Vagina (tissue), 2 donors: ENCODE results near the gene TRMT2A. TPM values are rescaled to one million over a fixed set of nuclear protein-coding genes. Genes with fewer than 3 reads are reported as not detected.

Experiments used
- DNase-seq, 2 donors: peaks; one replicate each; pipeline ENCODE4 v3.0.0-alpha.2; 2017; ENCODE audit errors: extremely low spot score in 2 of 2
- H3K27ac ChIP-seq: fragments of 200-600 bp; sonication (generic); one replicate; pipeline ENCODE4 v1.5.1; 2019
- H3K27me3 ChIP-seq: fragments of 200-600 bp; sonication (generic); one replicate; pipeline ENCODE4 v1.5.1; 2019
- H3K36me3 ChIP-seq, 2 donors: fragments of 200-600 bp; sonication (generic); one replicate each; pipeline ENCODE4 v1.5.1; 2017 to 2019
- H3K4me1 ChIP-seq: fragments of 200-600 bp; sonication (generic); one replicate; pipeline ENCODE4 v1.5.1; 2019
- H3K4me3 ChIP-seq, 2 donors: fragments of 200-600 bp; sonication (generic); 1 replicate in 1 of 2; 2 replicates in 1 of 2; pipeline ENCODE4 v1.5.1; 2016 to 2019
- H3K9me3 ChIP-seq: fragments of 200-600 bp; sonication (generic); one replicate; pipeline ENCODE4 v1.5.1; 2019
- POLR2A ChIP-seq, 2 donors: fragments of 450-650 bp; IDR thresholded peaks; one replicate each; pipeline ENCODE4 v1.6.1; 2017; ENCODE audit warnings: antibody characterized with exemption in 2 of 2, mild to moderate bottlenecking in 2 of 2, moderate library complexity in 2 of 2
- POLR2AphosphoS5 ChIP-seq, 2 donors: sonication (generic); formaldehyde crosslinking; IDR thresholded peaks; one replicate each; pipeline ENCODE4 v1.9.0; 2017; ENCODE audit warnings: antibody characterized with exemption in 2 of 2, mild to moderate bottlenecking in 2 of 2, low read depth in 1 of 2; ENCODE audit not compliant: insufficient read depth in 1 of 2
- intact Hi-C: fragments of 100-400 bp; cut with DNase I; formaldehyde crosslinking; loops from one replicate; pipeline ENCODE4 v1.15.1; 2023
- total RNA-seq: library from RNA; depleted of rRNA; stranded (reverse); fragments of >200 nt; gene quantifications from one replicate; pipeline ENCODE4 v1.2.3, GENCODE V29; 2016
- TF ChIP-seq, protein P1 (sequence below), 3 experiments: fragments of 450-650 bp in 2 of 3; fragments of 200-600 bp in 1 of 3; sonication (generic) in 1 of 3; IDR thresholded peaks; one replicate each; pipeline ENCODE4 v1.5.1; 2017 to 2019; ENCODE audit warnings: antibody characterized with exemption in 3 of 3, mild to moderate bottlenecking in 2 of 3, moderate library complexity in 2 of 3

TRMT2A gene
- total RNA-seq, 1 donor from 2014 or later, result 66.5 TPM

DNA sequence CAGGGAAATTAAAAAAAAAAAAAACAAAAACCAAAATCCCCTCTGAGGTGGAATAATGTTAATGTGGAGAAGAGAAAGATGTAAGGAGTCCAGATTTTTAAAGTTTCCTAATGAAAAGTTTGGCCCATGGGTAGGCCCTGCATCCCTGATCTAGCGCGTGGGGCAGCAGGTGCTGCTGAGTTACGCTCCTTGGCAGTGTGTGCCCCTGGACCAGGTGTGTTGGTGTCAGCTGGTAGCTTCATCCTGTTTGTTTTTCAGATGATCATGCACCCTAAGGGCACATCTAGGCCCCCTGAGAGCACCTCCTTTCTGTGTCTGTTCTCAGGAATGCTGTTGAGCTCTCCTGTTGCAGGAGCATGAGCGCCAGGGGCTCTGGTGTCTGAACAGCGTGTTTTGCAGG, 30.3 kb downstream of the TRMT2A start:
- no peak for TF ChIP-seq POLR2A (IDR thresholded peaks at IDR 0.05)
- no peak for TF ChIP-seq POLR2AphosphoS5 (IDR thresholded peaks at IDR 0.05; ENCODE audit: insufficient read depth in 1 of 2, low read depth in 1 of 2)
- TF ChIP-seq, protein P1, sequence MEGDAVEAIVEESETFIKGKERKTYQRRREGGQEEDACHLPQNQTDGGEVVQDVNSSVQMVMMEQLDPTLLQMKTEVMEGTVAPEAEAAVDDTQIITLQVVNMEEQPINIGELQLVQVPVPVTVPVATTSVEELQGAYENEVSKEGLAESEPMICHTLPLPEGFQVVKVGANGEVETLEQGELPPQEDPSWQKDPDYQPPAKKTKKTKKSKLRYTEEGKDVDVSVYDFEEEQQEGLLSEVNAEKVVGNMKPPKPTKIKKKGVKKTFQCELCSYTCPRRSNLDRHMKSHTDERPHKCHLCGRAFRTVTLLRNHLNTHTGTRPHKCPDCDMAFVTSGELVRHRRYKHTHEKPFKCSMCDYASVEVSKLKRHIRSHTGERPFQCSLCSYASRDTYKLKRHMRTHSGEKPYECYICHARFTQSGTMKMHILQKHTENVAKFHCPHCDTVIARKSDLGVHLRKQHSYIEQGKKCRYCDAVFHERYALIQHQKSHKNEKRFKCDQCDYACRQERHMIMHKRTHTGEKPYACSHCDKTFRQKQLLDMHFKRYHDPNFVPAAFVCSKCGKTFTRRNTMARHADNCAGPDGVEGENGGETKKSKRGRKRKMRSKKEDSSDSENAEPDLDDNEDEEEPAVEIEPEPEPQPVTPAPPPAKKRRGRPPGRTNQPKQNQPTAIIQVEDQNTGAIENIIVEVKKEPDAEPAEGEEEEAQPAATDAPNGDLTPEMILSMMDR (IDR thresholded peaks at IDR 0.05), result no peak
- no peak for DNase-seq
- intact Hi-C loops, result no loop called here
- Histone ChIP-seq H3K4me1 (peaks cover 36% of the 10 kb centered on the region), H3K4me3 (no peak overlapping the region), H3K27me3 (no peaks in the 10 kb centered on the region), H3K9me3 (no peaks in the 10 kb centered on the region), H3K36me3 (peaks cover 0 to 61% of the 10 kb centered on the region in 2 donors), H3K27ac (no peak overlapping the region)

DNA sequence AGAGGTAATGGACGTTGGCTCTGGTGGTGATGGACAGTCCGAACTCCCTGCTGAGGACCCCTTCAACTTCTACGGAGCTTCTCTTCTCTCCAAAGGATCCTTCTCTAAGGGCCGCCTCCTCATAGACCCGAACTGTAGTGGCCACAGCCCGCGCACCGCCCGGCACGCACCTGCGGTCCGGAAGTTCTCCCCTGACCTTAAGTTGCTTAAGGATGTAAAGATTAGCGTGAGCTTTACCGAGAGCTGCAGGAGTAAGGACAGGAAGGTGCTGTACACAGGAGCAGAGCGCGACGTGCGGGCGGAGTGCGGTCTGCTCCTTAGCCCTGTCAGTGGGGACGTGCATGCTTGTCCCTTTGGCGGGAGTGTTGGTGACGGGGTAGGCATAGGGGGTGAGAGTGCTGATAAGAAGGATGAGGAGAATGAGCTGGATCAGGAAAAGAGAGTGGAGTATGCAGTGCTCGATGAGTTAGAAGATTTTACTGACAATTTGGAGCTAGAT, 30.9 kb downstream of the TRMT2A start:
- intact Hi-C loops, result no loop called here
- no peak overlapping the region for H3K27ac ChIP-seq
- H3K4me3 ChIP-seq, result no peak overlapping the region
- no peak for TF ChIP-seq POLR2AphosphoS5 (IDR thresholded peaks at IDR 0.05; ENCODE audit: insufficient read depth in 1 of 2, low read depth in 1 of 2)
- TF ChIP-seq, protein P1 (IDR thresholded peaks at IDR 0.05), result no peak
- no peak for TF ChIP-seq POLR2A (IDR thresholded peaks at IDR 0.05)
- H3K27me3 ChIP-seq, result no peaks in the 10 kb centered on the region
- peaks cover 42% of the 10 kb centered on the region for H3K4me1 ChIP-seq
- no peak for DNase-seq
- no peaks in the 10 kb centered on the region for H3K9me3 ChIP-seq
- peaks cover 0 to 55% of the 10 kb centered on the region in 2 donors for H3K36me3 ChIP-seq

DNA sequence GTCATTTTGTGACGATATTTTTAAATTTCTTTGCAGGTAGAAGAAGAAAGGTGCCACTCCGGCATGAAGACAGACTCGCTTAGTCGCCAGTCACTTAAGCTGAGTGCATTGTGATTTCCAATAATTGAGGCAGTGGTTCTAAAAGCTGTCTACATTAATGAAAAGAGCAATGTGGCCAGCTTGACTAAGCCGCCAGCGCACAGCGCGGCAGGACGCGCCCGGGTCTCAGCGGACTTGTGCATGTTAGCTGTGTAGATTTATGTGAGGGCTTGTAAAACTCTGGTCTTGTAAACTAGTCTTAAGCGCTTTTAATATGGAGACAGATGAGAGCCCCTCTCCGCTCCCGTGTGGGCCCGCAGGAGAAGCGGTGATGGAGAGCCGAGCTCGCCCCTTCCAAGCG, 31.4 kb downstream of the TRMT2A start:
- intact Hi-C loops, result no loop called here
- Histone ChIP-seq H3K9me3 (no peaks in the 10 kb centered on the region), H3K36me3 (peaks cover 0 to 50% of the 10 kb centered on the region in 2 donors), H3K27me3 (no peaks in the 10 kb centered on the region), H3K4me3 (no peak overlapping the region), H3K27ac (no peak overlapping the region), H3K4me1 (peaks cover 47% of the 10 kb centered on the region)
- no peak for DNase-seq
- no peak for TF ChIP-seq POLR2AphosphoS5 (IDR thresholded peaks at IDR 0.05; ENCODE audit: insufficient read depth in 1 of 2, low read depth in 1 of 2)
- TF ChIP-seq, protein P1 (IDR thresholded peaks at IDR 0.05), result no peak
- no peak for TF ChIP-seq POLR2A (IDR thresholded peaks at IDR 0.05)

DNA sequence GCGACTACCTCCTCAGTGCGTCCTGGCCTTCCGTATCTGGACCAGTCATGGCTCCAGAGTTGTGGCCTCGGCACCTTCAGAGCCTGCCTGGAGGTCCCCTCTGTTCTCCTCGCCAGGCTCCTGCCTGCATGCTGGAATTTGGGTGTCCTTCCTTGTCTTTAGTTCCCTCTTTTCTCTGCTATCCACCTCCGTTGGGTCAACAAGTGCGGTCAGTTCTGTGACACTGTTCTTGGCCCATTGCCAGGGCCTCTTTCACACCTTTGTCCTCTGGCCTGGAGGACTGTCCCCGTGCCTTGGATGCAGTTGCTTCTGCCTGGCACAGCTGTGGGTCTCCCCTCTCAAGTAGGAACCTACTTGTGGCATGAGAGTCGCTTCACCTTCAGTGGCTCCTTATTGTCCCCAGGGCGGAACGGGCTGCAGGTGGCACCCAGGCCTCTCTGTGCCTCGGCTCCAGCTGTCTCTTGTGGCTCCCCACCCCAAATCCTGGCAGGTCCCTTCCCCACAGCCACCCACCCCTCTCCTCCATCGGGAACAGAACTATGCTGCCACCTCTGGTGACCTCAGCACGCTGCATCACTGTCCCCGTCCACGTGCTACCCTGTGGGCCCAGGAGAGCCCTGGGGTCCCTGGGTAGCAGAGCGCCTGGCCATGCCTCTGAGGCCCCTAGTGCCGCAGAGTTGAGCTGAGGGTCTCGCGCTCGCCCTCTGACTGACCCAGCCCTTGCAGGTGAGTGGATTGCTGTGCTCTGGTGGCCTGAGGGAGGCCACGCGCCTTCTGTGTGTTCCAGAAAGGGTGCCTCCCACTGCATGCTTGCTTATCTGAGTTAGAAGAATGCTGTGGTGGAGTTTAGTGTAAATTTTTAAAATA, 32.2 kb downstream of the TRMT2A start:
- H3K27ac ChIP-seq, result no peak overlapping the region
- H3K4me3 ChIP-seq, result no peak overlapping the region
- TF ChIP-seq POLR2A (IDR thresholded peaks at IDR 0.05) (no peak), POLR2AphosphoS5 (IDR thresholded peaks at IDR 0.05; ENCODE audit: insufficient read depth in 1 of 2, low read depth in 1 of 2) (no peak)
- TF ChIP-seq, protein P1 (IDR thresholded peaks at IDR 0.05), result no peak
- H3K4me1 ChIP-seq, result peaks cover 47% of the 10 kb centered on the region
- H3K27me3 ChIP-seq, result no peaks in the 10 kb centered on the region
- intact Hi-C loops, result no loop called here
- DNase-seq, result no peak
- H3K36me3 ChIP-seq, result peaks cover 0 to 41% of the 10 kb centered on the region in 2 donors
- no peaks in the 10 kb centered on the region for H3K9me3 ChIP-seq
